Hematopoietic multipotent progenitor cell treated with erythropoietin and hydrocortisone succinate and interleukin-3 and kit ligand, for 17 days (in vitro differentiated cells): ENCODE measurements around the gene LANCL2.
"Not testable (repeated sequence)": the region's sequence is repeated elsewhere in the genome, so short reads cannot be mapped to it uniquely, and the experiment has no call there.

ENCODE experiments used
- DNase-seq: peaks from one replicate; pipeline ENCODE4 v3.0.0-alpha.2; 2015; ENCODE audit warnings: low spot score

Gene LANCL2

GRCh38 chr7:55405856-55406541, 40.9 kb downstream of the LANCL2 start:
- no peak for DNase-seq

GRCh38 chr7:55409482-55410225, 44.5 kb downstream of the LANCL2 start:
- no peak for DNase-seq

- no peak for DNase-seq
These were observed 45.6 kb downstream of the LANCL2 start for GRCh38 chr7:55410667-55411239.

- DNase-seq, result no peak
These were observed 46.7 kb downstream of the LANCL2 start for GRCh38 chr7:55411844-55412243.

- DNase-seq, result no peak
These were observed 48.3 kb downstream of the LANCL2 start for GRCh38 chr7:55413442-55413841.

- peak; percentile 78 for DNase-seq
These were observed 50.1 kb downstream of the LANCL2 start for GRCh38 chr7:55415173-55415778.

- DNase-seq, result not testable (repeated sequence)
These were observed 52.3 kb downstream of the LANCL2 start for GRCh38 chr7:55417456-55417855.

- no peak for DNase-seq
These were observed 55.4 kb downstream of the LANCL2 start for GRCh38 chr7:55420530-55420929.

- DNase-seq, result no peak
These were observed 58.2 kb downstream of the LANCL2 start for GRCh38 chr7:55423277-55423711.

- DNase-seq, result no peak
These were observed 58.8 kb downstream of the LANCL2 start for GRCh38 chr7:55423891-55424290.

GRCh38 chr7:55425141-55425752, 60.1 kb downstream of the LANCL2 start:
- DNase-seq, result no peak

GRCh38 chr7:55426676-55427075, 61.5 kb downstream of the LANCL2 start:
- no peak for DNase-seq

GRCh38 chr7:55427342-55427741, 62.2 kb downstream of the LANCL2 start:
- no peak for DNase-seq

GRCh38 chr7:55427800-55428199, 62.7 kb downstream of the LANCL2 start:
- DNase-seq, result no peak

- DNase-seq, result no peak
These were observed 64.8 kb downstream of the LANCL2 start for GRCh38 chr7:55429835-55430499.

- no peak for DNase-seq
These were observed 66.8 kb downstream of the LANCL2 start for GRCh38 chr7:55431898-55432297.

- no peak for DNase-seq
These were observed 67.4 kb downstream of the LANCL2 start for GRCh38 chr7:55432506-55432905.

GRCh38 chr7:55432939-55433784, 68.0 kb downstream of the LANCL2 start:
- DNase-seq, result no peak

GRCh38 chr7:55435466-55435865, 70.3 kb downstream of the LANCL2 start:
- DNase-seq, result no peak

GRCh38 chr7:55436457-55436856, 71.3 kb downstream of the LANCL2 start:
- DNase-seq, result no peak

- DNase-seq, result no peak
These were observed 72.2 kb downstream of the LANCL2 start for GRCh38 chr7:55437375-55437774.
